Astrocyte of the cerebellum (primary cell): ENCODE results near the gene CREB5.
A peak's percentile ranks its signal among the peaks of the same experiment; 100 is the strongest.

ENCODE experiments used
- DNase-seq: peaks from one replicate; pipeline ENCODE4 v3.0.0-alpha.2; 2011; ENCODE audit warnings: low read depth
- H3K4me3 ChIP-seq: 2 replicates; pipeline ENCODE4 v1.5.1; 2011; ENCODE audit warnings: mild to moderate bottlenecking, low read depth, low read length, moderate library complexity
- CTCF ChIP-seq: IDR thresholded peaks from 2 replicates; pipeline ENCODE4 v1.5.1; 2012; ENCODE audit warnings: low read length, low read depth, moderate library complexity, mild to moderate bottlenecking; ENCODE audit errors: missing control alignments
- in situ Hi-C: cut with HindIII; loops from 2 replicates; pipeline ENCODE4 v1.10.0; 2017; ENCODE audit warnings: low sequenced_read_pairs

The CREB5 gene

DNA sequence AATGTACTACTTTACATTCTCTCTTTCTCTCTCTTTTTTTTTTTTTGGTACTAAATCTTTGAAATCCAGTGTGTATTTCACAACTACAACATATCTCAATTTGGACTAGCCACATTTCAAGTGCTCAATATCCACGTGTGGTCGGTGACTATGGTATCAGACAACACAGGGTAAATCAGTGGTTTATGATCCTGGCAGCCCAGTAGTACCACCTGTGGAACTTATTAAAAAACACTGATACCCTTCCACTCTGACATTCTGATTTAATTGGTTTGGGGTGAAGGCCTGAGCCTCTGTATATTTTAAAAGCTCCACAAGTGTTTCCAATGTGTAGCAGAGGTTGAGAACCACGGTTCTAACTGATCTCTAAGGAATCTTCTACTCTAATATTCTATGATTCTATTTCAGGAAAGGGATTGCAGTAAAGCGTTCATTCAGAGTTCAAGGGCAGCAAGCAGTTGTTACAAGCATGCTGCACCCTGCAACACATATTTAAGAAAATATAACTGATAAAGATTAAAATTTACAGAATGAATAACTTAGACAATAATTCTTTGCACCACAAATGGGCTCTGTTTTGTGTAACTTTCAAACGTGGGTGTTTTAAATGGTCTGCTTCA lies 5.1 kb downstream of the CREB5 start:
- no peak for DNase-seq
- in situ Hi-C loops, result no loop called here
- no peak for TF ChIP-seq CTCF
- no peak overlapping the region for H3K4me3 ChIP-seq

GRCh38 chr7:28418311-28418710 lies 6.0 kb downstream of the CREB5 start:
- H3K4me3 ChIP-seq, result no peak overlapping the region
- no peak for DNase-seq
- in situ Hi-C loops, result no loop called here
- TF ChIP-seq CTCF, result no peak

DNA sequence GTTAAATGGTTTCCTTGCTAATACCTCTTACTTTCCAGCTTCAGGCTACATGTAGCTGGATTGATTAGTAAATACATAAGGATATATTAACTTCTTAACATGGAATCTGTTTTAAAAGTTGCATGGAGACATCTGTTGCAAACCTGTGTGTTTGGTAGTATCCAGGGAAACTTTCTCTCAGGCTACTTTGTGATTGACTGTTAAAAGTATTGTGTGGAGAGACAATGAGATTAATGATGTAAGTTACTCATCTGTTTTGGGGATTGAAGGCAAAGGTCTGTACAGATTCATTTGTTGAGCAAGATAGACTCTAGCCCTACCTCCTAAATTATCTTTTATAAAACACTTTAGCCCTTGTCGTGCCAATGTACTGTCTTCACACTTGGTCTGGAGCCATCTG lies 6.6 kb downstream of the CREB5 start:
- no peak overlapping the region for H3K4me3 ChIP-seq
- no peak for TF ChIP-seq CTCF
- in situ Hi-C loops, result no loop called here
- DNase-seq, result no peak

- in situ Hi-C loops, result no loop called here
- no peak overlapping the region for H3K4me3 ChIP-seq
- no peak for TF ChIP-seq CTCF
- DNase-seq, result peak; percentile 51
Observed at GRCh38 chr7:28419716-28420115, 7.4 kb downstream of the CREB5 start.

- H3K4me3 ChIP-seq, result no peak overlapping the region
- DNase-seq, result no peak
- TF ChIP-seq CTCF, result no peak
- in situ Hi-C loops, result no loop called here
Observed at GRCh38 chr7:28423112-28423511, 10.8 kb downstream of the CREB5 start.

GRCh38 chr7:28423918-28424514 lies 11.7 kb downstream of the CREB5 start:
- no peak for TF ChIP-seq CTCF
- DNase-seq, result no peak
- in situ Hi-C loops, result no loop called here
- no peak overlapping the region for H3K4me3 ChIP-seq

DNA sequence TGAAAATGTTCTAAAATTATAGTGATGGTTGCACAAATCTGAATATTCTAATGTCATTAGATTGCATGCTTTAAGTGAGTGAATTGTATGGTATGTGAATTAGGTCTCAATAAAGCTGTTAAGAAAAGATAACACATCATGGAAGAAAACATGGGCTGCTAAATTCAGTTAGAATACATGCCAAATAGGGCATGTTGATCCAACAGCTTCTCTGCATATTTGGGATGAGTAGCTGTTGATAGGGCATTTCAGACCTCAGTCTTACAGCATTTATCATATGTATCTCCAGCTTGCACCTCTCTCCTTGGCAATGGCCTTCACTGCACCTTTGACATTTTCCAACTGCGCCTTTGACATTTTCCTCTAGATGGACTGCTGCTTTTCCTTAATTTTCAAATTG lies 13.2 kb downstream of the CREB5 start:
- in situ Hi-C loops, result no loop called here
- no peak for TF ChIP-seq CTCF
- H3K4me3 ChIP-seq, result no peak overlapping the region
- DNase-seq, result no peak
